GM19372 (cell line): Measurements from ENCODE around the gene QPCT.
A peak's percentile ranks its signal among the peaks of the same experiment; 100 is the strongest.
"Not testable (repeated sequence)": the region's sequence is repeated elsewhere in the genome, so short reads cannot be mapped to it uniquely, and the experiment has no call there.

Source experiments
- ATAC-seq: cut with Tn5 transposase; IDR thresholded peaks from one replicate; pipeline ENCODE4 v1.9.1; 2021; ENCODE audit warnings: mild to moderate bottlenecking, low read depth, moderate library complexity; ENCODE audit not compliant: unreplicated experiment

Gene QPCT

DNA sequence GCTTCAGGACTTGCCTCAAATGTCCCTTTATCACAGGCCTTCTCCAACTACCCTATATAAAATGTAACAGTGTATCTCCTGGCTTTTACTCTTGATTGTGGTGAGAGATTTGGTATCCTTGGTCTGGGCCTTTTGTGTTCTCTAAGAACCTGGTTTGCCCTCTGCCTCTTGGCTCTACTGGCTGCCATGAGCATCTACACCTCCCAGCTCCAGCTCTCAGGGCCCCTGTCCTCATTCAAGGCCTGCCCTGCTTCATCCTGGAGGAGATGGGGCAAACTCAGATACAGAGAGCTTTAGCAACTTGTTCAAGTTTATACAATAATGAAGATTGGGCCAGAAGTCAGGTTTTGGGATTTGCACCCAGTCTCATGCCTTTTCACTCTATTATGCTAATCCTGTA, 45.0 kb downstream of the QPCT start:
- no peak for ATAC-seq

DNA sequence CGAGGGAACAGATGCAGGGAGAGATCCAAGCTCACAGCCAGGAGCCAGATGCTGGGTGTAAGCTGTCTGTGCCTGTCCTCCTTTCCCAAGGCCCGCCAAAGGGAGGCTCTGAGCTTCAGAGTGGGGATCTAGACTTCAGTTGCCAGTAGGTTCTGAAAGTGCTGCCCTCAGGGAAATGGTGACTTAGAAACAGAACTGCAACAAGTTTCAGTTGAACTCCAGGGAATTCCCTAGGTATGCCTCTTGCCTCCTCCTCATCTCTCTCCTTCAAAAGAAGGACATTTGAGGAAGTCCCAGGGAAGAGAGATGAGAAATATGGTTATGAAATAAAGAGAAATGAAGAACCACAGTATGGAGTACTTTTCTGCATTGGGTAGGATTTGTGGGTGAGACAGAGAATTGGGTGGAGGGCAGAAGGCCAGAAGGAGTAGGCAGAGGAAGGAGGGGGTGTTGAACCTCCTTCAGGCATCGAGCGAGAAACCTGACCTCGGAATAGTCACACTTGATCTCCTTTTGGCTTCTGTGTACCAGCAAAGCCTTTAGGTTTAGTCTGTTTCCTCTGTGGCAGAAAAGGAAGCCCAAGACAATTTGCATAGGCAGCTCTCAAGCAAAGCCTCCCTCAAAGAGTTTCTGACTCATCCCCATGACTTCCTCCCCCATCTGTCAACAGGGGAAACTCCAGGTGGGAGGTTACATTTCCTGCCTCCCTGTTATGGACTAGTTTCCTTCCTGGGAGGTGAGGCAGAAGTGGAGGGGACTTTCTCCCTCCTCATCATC, 45.7 kb downstream of the QPCT start:
- peak; percentile 93 for ATAC-seq

DNA sequence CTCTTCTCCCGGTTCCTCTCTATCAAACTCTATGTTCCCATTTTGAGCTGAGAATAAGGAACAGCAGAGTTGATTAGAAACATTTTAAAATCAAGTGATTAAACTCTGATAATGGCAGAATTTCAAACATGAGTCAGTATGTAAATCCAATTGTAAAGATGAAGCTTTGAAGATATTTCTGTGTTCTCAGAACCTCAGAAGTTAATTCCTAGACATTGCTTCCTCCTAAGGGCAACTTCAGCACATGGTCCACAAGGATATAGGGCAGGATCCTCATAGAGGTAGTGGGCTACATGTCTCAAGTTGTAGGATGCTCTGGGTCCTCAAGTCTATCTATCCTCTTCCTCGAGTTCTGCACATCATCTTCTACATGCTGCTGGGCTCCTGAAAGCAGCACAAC, 46.3 kb downstream of the QPCT start:
- ATAC-seq, result peak; percentile 3

DNA sequence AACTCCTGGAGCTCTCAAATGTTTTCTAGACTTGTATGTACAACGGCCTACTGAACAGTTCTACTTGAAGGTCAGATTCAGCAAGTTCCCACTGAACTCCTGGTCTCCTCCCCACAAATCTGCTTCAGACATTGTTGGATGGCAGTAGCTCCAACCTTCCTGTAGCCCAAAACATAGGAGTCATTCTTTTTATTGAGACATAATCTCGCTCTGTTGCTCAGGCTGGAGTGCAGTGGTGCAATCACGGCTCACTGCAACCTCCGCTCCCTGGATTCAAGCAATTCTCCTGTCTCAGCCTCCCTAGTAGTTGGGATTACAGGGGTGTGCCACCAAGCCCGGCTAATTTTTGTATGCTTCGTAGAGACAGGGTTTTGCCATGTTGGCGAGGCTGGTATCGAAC, 47.3 kb downstream of the QPCT start:
- no peak for ATAC-seq

DNA sequence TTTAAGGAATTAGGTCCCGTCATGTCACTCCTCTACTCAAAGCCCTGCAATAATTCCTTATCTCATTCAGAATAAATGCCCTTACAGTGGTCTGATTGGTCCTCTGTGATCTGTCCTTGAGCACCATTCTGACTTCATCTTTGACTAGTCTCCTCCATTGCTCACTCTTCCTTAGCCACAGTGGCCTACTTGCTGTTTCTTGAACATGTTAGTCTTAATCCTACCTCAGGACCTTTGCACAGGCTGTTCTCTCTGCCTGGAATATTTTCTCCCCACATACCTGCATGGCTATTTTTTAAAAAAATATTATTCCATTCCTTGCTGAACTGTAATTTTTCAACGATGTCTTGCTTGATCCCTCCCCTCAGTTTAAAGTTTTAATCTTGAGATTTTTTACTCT, 48.0 kb downstream of the QPCT start:
- ATAC-seq, result no peak

DNA sequence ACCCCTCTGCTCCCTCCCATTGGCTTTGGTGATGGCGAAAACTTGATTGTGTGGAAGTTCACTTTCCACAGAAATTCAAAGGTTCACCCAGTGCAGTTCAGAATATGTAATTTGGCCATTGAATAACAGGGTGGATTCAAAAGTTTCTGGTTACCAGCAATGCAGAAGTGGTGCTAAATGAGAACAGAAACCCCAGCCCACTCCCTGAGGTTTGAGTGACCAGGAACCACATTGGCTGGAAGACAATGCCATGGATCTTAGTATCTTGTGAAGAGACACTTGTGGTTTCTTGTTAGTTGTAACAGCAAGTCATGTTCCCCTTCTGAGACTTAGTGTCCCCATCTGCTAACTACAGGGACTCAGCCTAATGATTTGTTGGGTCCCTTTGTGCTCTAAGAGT, 49.8 kb downstream of the QPCT start:
- ATAC-seq, result no peak

DNA sequence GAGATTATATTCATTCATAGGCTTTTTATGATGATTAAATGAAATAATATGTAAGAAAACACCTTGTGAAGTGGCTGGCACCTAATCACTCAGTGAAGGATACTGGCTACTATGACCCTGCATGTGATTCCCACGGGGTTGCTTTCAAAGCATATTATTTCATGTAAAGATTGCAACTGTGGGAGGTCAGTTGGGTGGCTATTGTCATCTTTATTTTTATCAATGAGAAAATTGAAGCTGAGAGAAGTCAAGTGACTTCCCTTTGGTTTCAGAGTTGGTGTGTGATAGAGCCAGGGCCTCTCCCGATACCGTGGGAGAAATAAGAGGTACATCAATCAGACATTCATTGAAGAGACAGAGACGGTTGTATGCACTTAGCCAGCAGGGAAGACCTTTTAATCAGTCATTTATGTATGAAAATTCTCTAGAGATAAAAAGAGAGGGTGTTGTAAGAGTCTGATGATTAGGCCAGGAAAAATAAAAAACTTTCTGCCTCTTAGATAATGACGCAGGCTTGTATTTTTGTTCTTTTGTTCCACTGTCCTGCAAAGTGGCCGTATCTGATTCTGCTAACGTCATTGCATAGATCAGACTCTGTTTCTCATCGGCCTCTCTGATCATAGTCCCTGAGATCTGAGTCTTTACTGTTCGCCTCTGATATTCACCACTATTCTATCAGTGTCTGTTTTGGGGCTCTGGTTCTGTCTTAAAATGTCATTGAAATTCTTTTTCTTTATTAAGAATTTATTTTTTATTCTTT, 50.5 kb downstream of the QPCT start:
- ATAC-seq, result no peak

DNA sequence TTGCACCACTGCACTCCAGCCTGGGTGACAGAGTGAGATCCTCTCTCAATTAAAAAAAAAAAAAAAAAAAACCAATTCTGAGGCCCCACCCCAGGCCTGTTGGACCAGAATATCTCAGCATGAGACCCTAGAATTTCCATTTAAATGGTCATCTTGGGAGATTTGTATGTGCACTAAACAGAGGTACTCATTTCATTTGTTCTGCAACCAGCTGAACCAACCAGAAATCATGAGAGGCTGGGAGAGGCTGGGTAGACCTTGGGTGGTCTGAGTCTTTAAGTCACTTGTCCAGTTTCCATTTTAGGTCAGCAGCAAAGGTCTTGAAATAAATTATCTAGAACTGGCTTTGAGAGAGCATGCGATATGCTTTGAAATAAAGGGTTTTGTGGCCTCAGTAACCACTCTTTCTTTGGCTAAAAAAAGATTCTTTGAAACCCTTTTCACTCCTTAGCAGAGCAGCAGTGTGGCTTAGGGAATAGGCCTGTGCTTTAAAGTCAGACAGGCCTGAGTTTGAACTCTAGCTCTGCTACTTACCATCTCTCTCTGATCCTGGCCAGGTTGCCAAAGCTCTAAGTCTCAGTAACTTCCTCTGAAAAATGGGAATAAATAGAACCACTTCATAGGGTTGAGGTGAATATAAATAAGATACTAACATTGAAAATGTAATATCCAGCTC, 52.6 kb downstream of the QPCT start:
- no peak for ATAC-seq

DNA sequence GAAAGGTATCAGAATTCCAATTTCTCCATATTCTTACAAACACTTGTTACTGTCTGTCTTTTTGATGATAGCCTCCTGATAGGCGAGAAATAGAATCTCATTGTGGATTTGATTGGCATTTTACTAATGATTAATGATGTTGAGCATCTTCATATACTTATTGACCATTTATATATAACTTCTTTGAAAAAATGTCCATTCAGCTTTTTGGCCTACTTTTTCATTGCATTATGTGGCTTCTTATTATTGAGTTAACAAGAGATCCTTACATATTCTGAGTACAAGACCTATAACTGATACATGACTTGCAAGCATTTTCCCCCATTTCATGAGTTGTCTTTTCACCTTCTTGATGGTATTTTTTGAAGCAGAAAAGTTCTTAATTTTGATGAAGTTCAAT, 54.6 kb downstream of the QPCT start:
- ATAC-seq, result no peak

DNA sequence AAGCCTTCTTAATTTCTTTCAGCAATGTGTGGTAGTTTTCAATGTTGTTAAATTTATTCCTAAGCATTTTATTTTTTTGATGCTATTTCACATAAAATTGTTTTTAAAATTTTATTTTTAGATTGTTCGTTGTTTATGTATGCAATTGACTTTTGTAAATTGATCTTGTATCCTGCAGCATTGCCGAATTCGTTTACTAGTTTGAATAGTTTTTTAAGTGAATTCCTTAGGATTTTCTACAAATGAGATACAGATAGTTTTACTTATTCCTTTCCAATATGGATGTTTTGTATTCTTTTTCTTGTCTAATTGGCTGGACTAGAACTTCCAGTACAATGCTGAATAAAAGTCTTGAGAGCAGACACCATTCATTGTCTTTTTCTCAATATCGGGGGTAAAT, 55.6 kb downstream of the QPCT start:
- no peak for ATAC-seq

DNA sequence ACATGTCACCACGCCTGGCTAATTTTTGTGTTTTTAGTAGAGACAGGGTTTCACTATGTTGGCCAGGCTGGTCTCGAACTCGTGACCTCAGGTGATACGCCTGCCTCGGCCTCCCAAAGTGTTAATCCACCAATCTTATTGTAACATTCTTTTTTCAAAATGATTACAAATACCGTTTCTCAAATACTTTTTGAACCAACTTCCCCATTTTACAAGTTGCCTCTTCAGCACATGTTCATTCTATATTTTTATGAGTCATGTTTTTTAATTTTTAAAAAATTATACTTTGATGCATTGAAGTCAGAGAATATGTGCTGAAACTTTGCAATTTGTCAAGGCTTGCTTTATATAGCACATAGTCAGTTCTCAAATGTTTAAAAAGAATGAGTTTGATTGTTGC, 58.2 kb downstream of the QPCT start:
- ATAC-seq, result no peak

DNA sequence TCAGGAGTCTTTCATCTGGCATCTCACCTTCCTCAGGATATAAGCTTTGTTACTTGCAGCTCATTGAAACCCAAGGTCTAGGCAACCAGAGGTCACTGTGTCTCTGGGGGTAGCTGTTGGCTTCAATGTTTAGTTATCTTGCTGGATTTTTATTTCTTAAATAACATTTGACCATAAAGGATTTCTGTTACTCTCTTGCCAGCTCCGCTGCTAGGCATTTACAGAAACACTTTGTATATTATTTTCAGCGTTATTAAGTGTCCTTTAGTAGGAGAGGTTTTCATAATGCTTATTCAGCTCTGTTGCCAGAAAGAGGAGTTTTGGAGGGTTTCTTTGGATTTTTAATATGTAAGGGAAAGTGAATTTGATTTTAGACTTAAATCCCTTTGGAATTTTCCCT, 61.4 kb downstream of the QPCT start:
- ATAC-seq, result no peak

DNA sequence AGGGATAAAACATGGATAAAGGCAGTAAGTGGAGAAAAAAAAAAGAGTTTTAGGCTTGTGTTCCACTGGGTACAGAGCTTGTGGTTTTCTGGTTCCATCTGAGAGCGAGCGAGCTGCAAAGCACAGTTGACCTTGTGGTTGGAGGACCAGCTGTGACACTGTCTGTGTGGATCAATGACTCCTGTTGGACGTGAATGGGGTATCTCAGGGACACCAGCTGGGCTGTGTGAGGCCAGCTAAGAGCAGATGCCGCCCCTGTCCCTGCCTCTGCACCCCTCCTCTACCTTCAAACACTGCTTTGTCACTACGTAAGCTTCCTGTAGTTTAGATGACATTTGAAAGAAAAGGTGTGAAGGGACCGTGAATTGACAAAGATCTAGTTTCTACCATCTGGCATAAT, 67.8 kb downstream of the QPCT start:
- ATAC-seq, result no peak

DNA sequence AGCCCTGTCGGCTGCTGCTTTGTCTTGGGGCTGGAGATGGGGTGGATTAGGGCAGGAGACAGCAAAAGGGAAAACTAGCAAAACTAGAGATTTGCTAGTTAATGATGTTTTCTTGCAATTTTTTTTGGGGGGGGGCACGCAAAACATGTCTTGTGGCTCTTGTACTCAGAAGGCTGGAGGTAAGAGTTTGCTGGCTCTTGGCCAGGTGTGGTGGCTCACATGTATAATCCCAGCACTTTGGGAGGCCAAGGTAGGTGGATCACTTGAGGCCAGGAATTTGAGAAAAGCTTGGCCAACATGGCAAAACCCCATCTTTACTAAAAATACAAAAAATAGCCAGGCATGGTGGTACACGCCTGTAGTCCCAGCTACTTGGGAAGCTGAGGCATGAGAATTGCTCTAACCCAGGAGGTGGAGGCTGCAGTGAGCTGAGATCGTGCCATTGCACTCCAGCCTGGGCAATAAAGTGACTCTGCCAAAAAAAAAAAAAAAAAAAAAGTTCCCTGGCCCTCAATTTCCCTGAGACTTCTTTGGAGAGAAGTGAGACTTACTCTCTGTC, 69.6 kb downstream of the QPCT start:
- not testable (repeated sequence) for ATAC-seq

DNA sequence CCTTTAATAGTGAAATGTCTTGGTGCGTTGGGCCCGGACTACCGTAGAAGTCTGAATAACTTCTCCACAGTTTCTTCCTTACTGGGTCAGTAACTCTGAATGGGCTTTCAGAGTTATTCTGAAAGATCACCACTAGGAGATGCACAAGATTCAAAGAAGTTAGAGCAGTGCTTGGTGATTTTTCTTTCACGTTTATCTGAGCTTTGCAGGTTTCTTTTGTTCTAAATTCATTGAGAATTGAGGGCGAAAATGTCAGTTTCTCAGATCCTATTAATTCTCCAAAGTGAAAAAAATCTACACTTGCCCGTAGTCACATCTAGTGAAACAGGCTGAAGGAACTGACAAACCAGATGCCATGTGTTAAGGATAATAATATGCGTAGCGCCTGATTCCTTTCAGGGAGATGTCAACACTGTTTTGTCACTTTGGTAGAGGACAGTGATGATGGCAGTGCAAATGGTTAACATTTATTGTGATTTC, 70.1 kb downstream of the QPCT start:
- ATAC-seq, result peak; percentile 53

DNA sequence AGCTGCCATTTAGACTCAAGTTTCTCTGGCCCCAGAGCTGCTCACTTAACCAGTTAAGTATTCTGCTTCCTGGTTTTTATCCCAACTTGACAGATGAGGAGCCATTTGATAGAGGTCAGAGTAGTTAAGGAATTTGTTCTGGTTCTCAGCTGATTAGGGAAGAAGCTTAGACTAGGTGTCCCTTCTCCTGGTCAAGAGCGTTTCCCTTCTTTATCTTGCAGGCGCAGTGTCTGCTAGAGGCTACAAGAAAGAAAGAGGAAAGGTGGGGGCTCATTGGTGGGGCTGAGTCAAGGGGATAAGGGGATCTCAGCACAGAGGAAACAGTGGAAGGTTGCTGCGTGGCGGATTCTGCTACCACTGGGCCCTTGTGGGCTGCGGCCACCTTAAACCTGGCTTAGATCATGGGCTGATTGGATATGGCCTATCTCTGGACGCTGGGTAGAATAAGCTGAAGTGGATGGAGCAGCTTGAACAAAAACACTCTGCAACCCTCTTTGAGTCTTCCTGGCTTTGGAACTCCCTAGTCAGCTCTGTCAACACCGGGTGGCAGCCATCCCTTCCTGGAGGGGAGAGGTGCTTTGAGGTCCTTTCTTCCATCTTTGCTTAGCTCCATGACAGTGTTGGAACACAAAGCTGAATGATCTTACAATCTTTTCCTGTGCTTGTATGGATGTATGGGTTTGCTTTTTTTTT, 70.8 kb downstream of the QPCT start:
- ATAC-seq, result no peak

DNA sequence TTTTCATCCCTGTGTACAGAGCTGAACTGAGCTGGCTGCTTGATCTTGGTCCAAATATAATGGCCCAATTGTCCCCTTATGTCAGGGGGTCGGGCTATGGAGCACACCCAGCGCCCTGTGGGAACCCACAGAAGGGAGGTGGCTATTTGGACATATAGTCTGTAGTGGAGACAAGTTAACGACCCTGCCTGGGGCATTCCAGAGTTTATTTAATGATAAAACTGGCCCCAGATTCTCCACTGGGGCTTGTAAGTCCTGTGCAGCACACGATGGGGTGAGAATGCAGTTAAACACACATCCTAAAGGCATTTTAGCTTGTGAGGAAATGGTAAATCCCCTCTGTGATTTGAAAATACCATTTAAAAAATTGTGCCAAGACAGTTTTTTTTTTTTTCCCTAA, 72.9 kb downstream of the QPCT start:
- ATAC-seq, result no peak

DNA sequence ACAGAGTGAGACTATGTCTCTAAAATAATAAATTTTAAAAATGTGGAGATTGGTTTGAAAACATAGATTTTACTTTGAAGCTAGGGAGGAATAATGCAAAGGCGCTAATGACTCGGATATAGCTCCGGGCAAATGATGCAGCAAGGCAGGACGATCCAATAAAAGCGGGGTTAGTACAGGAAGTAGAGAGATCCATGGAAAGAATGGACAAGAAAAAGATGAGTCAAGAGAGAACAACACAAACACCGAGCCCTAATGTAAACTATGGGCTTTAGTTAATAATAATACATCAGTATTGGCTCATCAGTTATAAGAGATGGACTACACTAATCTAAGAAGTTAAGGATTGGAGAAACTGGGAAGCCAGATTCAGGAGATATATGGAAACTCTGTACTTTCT, 74.5 kb downstream of the QPCT start:
- no peak for ATAC-seq

DNA sequence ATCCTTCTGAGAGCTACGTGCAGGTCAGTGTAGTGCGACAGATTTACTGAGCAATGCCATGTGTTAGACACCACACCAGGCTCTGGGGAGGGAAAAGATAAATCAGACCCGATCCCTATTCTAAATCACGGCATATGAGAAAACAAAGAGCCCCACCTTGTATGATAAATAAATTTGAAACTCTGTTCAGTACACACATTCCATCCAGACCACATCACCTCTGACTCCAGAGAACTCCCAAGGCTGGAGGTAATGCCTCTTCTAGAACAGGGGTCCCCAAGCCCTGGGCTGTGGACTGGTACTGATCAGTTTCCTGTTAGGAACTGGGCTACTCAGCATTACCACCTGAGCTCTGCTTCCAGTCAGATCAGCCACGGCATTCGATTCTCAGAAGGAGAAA, 77.3 kb downstream of the QPCT start:
- no peak for ATAC-seq

DNA sequence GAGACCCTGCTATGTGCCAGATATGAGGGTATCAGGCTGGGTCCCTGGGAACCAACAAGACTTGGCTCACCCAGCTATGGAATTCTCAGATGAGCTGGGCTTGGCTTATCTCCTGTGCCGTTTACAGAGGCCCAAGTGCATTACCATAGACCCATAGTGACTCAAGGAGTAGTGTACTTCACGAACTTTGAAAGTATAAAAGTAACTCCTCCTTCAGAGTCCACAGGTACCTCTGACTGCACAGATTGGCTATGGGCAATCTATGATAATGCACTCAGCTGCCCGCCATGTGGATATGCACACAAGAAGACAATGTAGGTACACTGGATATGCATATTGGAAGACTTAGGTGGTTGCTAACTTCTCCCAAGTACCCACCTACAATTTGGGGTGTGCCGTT, 78.4 kb downstream of the QPCT start:
- no peak for ATAC-seq
